HG02852 (cell line): ENCODE results near the gene CATSPERZ.
"Not testable (repeated sequence)": the region's sequence is repeated elsewhere in the genome, so short reads cannot be mapped to it uniquely, and the experiment has no call there.

Source experiments
- ATAC-seq: cut with Tn5 transposase; IDR thresholded peaks from one replicate; pipeline ENCODE4 v1.9.1; 2021; ENCODE audit warnings: mild to moderate bottlenecking, moderate library complexity; ENCODE audit not compliant: unreplicated experiment

Gene CATSPERZ

DNA sequence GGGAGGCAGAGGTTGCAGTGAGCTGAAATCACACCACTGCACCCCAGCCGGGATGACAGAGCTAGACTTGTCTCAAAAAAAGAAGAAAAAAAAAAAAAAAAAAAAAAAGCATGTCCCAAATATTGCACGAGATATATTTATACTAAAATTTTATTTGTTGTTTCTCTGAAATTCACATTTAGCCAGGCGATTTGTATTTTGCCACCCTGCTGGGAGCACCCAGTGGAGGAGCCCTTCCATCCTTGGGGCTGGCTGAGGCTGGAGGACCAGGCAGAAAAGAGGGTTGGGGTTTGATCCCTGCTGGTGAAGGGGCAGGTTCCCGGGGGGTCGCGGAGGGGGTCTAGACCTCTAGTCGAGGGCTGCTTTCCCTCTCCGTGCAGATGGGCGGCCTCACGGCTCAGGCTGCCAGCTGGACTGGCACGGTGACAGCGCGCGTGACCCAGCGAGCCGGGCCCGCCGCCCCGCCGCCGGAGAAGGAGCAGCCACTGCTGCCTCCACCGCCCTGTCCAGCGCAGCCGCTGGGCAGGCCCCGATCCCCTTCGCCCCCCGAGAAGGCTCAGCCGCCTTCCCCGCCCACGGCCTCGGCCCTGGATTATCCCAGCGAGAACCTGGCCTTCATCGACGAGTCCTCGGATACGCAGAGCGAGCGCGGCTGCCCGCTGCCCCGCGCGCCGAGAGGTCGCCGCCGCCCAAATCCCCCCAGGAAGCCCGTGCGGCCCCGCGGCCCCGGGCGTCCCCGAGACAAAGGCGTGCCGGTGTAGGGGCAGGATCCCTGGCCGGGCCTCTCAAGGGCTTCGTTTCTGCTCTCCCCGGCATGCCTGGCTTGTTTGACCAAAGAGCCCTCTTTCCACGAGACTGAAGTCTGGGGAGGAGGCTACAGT, 952 bp upstream of the CATSPERZ start:
- ATAC-seq = no peak

GRCh38 chr11:64303109-64304031, 3.2 kb downstream of the CATSPERZ start:
- ATAC-seq = no peak

DNA sequence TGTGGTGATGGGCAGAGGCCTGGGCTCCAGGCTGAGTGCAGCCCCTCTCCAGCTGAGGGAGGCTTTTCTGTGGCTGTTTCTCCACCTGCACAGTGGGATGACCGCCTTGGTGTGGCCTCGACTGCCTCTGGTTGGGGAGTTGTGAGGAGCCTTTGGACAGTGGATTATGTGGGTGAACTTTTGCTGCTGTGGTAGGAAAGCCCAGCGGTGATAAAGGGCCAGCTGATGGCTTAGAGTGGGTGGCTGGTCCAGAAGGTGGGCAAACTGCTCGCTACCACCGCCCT, 3.8 kb downstream of the CATSPERZ start:
- no peak for ATAC-seq

- peak; percentile 35 for ATAC-seq
Measured at GRCh38 chr11:64304316-64305072, 4.3 kb downstream of the CATSPERZ start.

DNA sequence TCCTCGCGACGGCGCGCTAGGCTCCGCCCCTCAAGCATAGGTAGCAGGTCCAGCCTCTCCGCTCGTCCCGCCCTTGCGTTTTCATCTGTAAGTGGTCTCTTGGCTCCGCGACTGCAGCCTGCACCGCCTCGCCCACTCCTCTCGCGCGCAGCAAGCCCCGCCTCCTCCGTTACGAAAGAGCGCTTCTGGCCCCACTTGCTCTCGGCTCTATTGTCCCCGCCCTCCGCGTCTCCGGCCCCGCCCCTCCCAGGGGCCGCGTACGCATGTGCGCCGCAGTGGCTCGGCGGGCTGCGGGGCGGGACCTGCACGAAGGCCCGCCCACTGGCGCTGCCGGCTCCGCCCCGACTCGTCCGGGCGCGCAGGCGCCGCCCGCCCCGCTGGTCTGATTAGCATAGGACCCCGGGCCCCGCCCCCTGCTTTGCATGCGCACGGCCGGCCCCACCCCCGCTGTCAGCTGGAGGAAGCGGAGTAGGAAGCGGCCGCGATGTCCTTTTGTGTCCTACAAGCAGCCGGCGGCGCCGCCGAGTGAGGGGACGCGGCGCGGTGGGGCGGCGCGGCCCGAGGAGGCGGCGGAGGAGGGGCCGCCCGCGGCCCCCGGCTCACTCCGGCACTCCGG, 5.0 kb downstream of the CATSPERZ start, which contains the start of gene ESRRA:
TSS of gene ESRRA (plus strand) at position 450 of the 616 bp plus-strand sequence. CDS start 1,656 bp downstream, outside the sequence.
- peak; percentile 54 for ATAC-seq

DNA sequence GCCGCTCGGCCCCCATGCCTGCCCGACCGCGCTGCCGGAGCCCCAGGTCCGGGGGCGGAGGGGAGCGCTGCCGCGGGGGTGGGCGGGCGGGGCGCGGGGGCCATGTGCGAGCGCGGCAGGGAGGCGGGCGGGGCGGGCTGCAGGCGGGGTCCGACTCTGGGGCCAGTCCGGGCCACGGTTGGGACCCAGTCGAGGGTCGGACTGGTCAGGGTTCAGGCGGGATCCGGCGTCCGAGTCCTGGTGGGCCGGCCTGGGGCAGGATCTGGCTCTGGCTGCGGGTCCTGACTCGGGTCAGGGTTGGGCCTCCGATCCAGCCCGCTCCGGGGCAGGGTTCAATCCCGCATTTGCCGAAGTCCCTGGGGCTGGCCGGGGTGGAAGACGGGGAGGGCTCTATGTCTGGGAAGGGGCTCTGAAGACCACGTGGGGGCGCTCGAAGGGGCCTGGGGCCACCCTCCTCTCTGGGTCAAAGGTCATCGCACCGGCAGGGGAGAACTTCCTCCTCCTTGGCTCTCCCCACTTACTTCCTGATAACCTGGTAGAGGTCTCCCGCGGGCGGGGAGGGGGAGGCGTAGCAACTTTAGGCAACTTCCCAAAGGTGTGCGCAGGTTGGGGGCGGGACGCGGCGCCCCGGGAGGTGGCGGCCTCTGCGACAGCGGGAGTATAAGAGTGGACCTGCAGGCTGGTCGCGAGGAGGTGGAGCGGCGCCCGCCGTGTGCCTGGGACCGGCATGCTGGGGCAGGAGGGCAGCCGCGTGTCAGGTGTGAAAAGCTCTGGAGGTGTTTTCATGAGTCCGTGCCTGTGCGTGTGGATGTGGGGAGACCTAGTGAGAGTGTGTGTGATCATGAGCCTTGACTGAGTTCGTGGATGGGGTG, 5.8 kb downstream of the CATSPERZ start:
- ATAC-seq = peak; percentile 26

- ATAC-seq = no peak
Measured at GRCh38 chr11:64306563-64306875, 6.4 kb downstream of the CATSPERZ start.

DNA sequence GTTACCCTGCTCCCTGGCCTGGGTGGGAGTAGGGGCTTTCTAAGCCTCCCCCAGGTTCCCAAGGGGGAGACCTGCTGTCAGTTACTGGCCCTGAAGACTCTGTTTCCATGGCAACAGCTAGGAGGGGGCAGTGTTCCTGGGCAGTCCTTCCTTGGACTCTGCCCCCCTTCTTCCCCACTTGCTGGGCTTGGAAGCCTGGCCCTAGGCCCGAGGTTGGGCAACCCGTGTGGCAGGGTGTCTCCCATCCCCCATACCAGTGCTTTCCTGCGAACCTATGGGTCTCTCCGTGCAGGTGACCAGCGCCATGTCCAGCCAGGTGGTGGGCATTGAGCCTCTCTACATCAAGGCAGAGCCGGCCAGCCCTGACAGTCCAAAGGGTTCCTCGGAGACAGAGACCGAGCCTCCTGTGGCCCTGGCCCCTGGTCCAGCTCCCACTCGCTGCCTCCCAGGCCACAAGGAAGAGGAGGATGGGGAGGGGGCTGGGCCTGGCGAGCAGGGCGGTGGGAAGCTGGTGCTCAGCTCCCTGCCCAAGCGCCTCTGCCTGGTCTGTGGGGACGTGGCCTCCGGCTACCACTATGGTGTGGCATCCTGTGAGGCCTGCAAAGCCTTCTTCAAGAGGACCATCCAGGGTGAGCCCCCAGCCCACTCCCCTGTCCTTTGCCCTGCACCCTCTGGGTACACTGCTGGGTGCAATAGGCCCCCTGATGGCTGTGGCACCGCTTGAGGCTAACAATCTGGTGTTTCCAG, 6.9 kb downstream of the CATSPERZ start:
- no peak for ATAC-seq

DNA sequence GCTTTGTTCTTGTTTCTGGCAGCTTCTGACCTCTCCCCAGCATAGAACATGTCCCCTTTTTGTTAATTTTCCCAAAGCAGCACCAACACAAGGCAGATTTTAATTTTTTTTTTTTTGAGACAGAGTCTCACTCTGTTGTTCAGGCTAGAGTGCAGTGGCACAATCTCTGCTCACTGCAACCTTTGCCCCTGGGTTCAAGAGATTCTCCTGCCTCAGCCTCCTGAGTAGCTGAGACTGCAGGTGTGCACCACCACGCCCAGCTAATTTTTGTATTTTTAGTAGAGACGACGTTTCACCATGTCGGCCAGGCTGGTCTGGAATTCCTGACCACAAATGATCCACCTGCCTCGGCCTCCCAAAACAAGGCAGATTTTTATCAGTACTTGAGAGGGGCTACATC, 7.6 kb downstream of the CATSPERZ start:
- not testable (repeated sequence) for ATAC-seq

GRCh38 chr11:64312947-64313346, 12.8 kb downstream of the CATSPERZ start:
- no peak for ATAC-seq

GRCh38 chr11:64313491-64314145, 13.5 kb downstream of the CATSPERZ start:
- ATAC-seq = no peak

GRCh38 chr11:64314146-64314804, 14.1 kb downstream of the CATSPERZ start:
- no peak for ATAC-seq

GRCh38 chr11:64314805-64315561, 14.8 kb downstream of the CATSPERZ start:
- ATAC-seq = no peak

GRCh38 chr11:64315667-64316526, 15.7 kb downstream of the CATSPERZ start:
- ATAC-seq = not testable (repeated sequence)

DNA sequence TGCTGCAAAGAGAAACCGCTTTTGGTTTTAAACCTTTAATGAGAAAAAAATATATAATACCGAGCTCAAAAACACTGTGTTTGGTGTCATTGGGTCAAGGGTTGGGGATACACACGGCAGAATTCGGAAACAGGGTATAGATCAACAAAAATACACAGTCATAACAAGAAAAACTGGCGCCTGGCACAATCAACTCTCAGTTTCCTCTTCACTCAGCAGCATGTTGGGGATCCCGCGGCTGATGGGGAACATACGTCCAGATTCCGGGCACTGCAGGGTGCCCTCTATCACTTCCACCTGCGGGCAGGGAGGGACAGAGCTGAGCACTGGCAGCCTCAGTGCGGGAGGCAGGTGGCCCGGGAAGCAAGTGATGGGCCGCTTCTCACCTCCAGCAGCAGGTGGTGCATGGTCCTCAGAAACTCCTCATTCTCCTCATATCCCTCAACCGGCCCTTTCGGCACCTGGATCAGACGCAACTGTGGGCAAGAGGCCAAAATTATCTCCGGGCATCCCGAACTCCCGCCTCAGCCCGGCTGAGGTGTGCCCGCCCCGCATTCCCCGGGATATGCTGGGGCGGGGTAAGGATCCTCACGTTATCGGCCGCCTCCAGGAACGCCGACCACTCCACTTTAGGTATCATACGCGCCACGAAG, 16.6 kb downstream of the CATSPERZ start:
- ATAC-seq = no peak
